Thoracic aorta (tissue), 2 donors: ENCODE measurements around the gene SOX15. TPM values are rescaled to one million over a fixed set of nuclear protein-coding genes. Genes with fewer than 3 reads are reported as not detected.

Source experiments
- ATAC-seq: fragments of 150-250 bp; one replicate; pipeline ENCODE4 v1.8.0; 2017; ENCODE audit warnings: low read depth; ENCODE audit not compliant: insufficient number of reproducible peaks, low FRiP score
- DNase-seq: peaks from one replicate; pipeline ENCODE4 v3.0.0-alpha.2; 2020; ENCODE audit warnings: low spot score
- H3K27ac ChIP-seq, 2 donors: fragments of 200-600 bp; sonication (generic); 1 replicate in 1 of 2; 2 replicates in 1 of 2; pipeline ENCODE4 v1.5.1; 2016; ENCODE audit warnings: mild to moderate bottlenecking in 2 of 2, moderate library complexity in 2 of 2
- H3K27me3 ChIP-seq: fragments of 200-600 bp; sonication (generic); replicated peaks from 2 replicates; pipeline ENCODE4 v1.6.0; 2016; ENCODE audit warnings: mild to moderate bottlenecking; ENCODE audit not compliant: insufficient read depth
- H3K36me3 ChIP-seq: fragments of 200-600 bp; sonication (generic); one replicate; pipeline ENCODE4 v1.5.1; 2016
- H3K4me1 ChIP-seq, 2 donors: fragments of 200-600 bp; sonication (generic); 1 replicate in 1 of 2; 2 replicates in 1 of 2; pipeline versions ENCODE4 v1.5.1 to v1.6.0; 2016; ENCODE audit warnings: low read depth in 2 of 2, mild to moderate bottlenecking in 1 of 2; ENCODE audit not compliant: control insufficient read depth in 1 of 2
- H3K4me3 ChIP-seq: fragments of 200-600 bp; sonication (generic); 2 replicates; pipeline ENCODE4 v1.5.1; 2016; ENCODE audit warnings: mild to moderate bottlenecking
- H3K9me3 ChIP-seq: fragments of 200-600 bp; sonication (generic); 2 replicates; pipeline ENCODE4 v1.5.1; 2016
- CTCF ChIP-seq: fragments of 200-600 bp; sonication (generic); IDR thresholded peaks from one replicate; pipeline ENCODE4 v1.5.1; 2019; ENCODE audit warnings: antibody characterized with exemption
- total RNA-seq, 2 donors: library from RNA; depleted of rRNA; stranded (reverse); fragments of >200 nt; gene quantifications; one replicate each; pipeline versions ENCODE4 v1.1.0 to v1.2.3, GENCODE V29; 2016

The SOX15 gene
- total RNA-seq, 2 donors from 2014 or later, result 0.81 to 2.8 TPM

- Histone ChIP-seq H3K36me3 (peaks cover 45% of the 10 kb centered on the region), H3K4me3 (peak within 1 kb of the TSS; percentile 69), H3K27me3 (no peaks in the 10 kb centered on the region), H3K4me1 (peaks cover 54 to 66% of the 10 kb centered on the region in 2 donors), H3K27ac (peak within 1 kb of the TSS; percentile 75 to 88), H3K9me3 (no peaks in the 10 kb centered on the region)
- ATAC-seq (peak; percentile 68), DNase-seq (peak; percentile 77)
- TF ChIP-seq CTCF, result no peak
Observed at GRCh38 chr17:7579001-7579833, 10.7 kb downstream of the SOX15 start, which contains the start of gene CD68. Gene CD68, plus strand, starts transcription at chr17:7579638. Its CDS starts 40 bp downstream, at chr17:7579678.

GRCh38 chr17:7577327-7578199 lies 12.3 kb downstream of the SOX15 start:
- Histone ChIP-seq H3K36me3 (peaks cover 49% of the 10 kb centered on the region), H3K4me1 (peaks cover 50 to 61% of the 10 kb centered on the region in 2 donors), H3K27me3 (no peaks in the 10 kb centered on the region), H3K4me3 (no peak overlapping the region), H3K9me3 (no peaks in the 10 kb centered on the region), H3K27ac (no peak overlapping the region)
- DNase-seq (no peak), ATAC-seq (no peak)
- no peak for TF ChIP-seq CTCF

- Histone ChIP-seq H3K27me3 (no peaks in the 10 kb centered on the region), H3K36me3 (peaks cover 49% of the 10 kb centered on the region), H3K4me1 (peaks cover 41 to 52% of the 10 kb centered on the region in 2 donors), H3K9me3 (no peaks in the 10 kb centered on the region), H3K4me3 (no peak overlapping the region), H3K27ac (no peak overlapping the region)
- no peak for DNase-seq
- ATAC-seq, result no peak
- TF ChIP-seq CTCF, result no peak
Observed at GRCh38 chr17:7576432-7576937, 13.4 kb downstream of the SOX15 start.

- Histone ChIP-seq H3K4me3 (no peak overlapping the region), H3K27ac (peak overlapping the region in 1 of 2 donors; percentile 19), H3K36me3 (peaks cover 51% of the 10 kb centered on the region), H3K27me3 (no peaks in the 10 kb centered on the region), H3K9me3 (no peaks in the 10 kb centered on the region), H3K4me1 (peaks cover 35 to 48% of the 10 kb centered on the region in 2 donors)
- TF ChIP-seq CTCF, result no peak
- no peak for DNase-seq
- ATAC-seq, result no peak
Observed at GRCh38 chr17:7575959-7576358, 13.9 kb downstream of the SOX15 start.

GRCh38 chr17:7575481-7575883 lies 14.4 kb downstream of the SOX15 start:
- Histone ChIP-seq H3K36me3 (peaks cover 55% of the 10 kb centered on the region), H3K4me1 (peaks cover 33 to 43% of the 10 kb centered on the region in 2 donors), H3K27me3 (no peaks in the 10 kb centered on the region), H3K9me3 (no peaks in the 10 kb centered on the region), H3K27ac (peak overlapping the region in 1 of 2 donors; percentile 19), H3K4me3 (no peak overlapping the region)
- ATAC-seq (no peak), DNase-seq (no peak)
- TF ChIP-seq CTCF, result no peak
